HG03159 (cell line): ENCODE measurements around the gene PRKAG2.

Experiments
- ATAC-seq: cut with Tn5 transposase; IDR thresholded peaks from one replicate; pipeline ENCODE4 v1.9.1; 2021; ENCODE audit warnings: mild to moderate bottlenecking, moderate library complexity; ENCODE audit not compliant: unreplicated experiment

The PRKAG2 gene

GRCh38 chr7:151665368-151665767 lies 211.5 kb downstream of the PRKAG2 start:
- no peak for ATAC-seq

GRCh38 chr7:151664268-151664667 lies 212.6 kb downstream of the PRKAG2 start:
- ATAC-seq: no peak

GRCh38 chr7:151663382-151664100 lies 213.4 kb downstream of the PRKAG2 start:
- ATAC-seq: no peak

- ATAC-seq: no peak
Measured at GRCh38 chr7:151662251-151662826, 214.6 kb downstream of the PRKAG2 start.

- no peak for ATAC-seq
Measured at GRCh38 chr7:151661587-151661986, 215.3 kb downstream of the PRKAG2 start.

GRCh38 chr7:151660141-151660540 lies 216.8 kb downstream of the PRKAG2 start:
- no peak for ATAC-seq

- ATAC-seq: no peak
Measured at GRCh38 chr7:151659219-151659618, 217.7 kb downstream of the PRKAG2 start.

- ATAC-seq: no peak
Measured at GRCh38 chr7:151658778-151659177, 218.1 kb downstream of the PRKAG2 start.

- ATAC-seq: no peak
Measured at GRCh38 chr7:151657173-151657572, 219.7 kb downstream of the PRKAG2 start.

GRCh38 chr7:151655555-151655954 lies 221.4 kb downstream of the PRKAG2 start:
- ATAC-seq: no peak

GRCh38 chr7:151652111-151652510 lies 224.8 kb downstream of the PRKAG2 start:
- no peak for ATAC-seq

GRCh38 chr7:151650161-151650560 lies 226.8 kb downstream of the PRKAG2 start:
- no peak for ATAC-seq

- no peak for ATAC-seq
Measured at GRCh38 chr7:151648429-151648828, 228.5 kb downstream of the PRKAG2 start.

GRCh38 chr7:151647874-151648273 lies 229.0 kb downstream of the PRKAG2 start:
- no peak for ATAC-seq

- no peak for ATAC-seq
Measured at GRCh38 chr7:151647006-151647405, 229.9 kb downstream of the PRKAG2 start.

GRCh38 chr7:151645311-151645710 lies 231.6 kb downstream of the PRKAG2 start:
- no peak for ATAC-seq

- ATAC-seq: no peak
Measured at GRCh38 chr7:151644554-151644953, 232.4 kb downstream of the PRKAG2 start.

- no peak for ATAC-seq
Measured at GRCh38 chr7:151642746-151643145, 234.2 kb downstream of the PRKAG2 start.

- ATAC-seq: no peak
Measured at GRCh38 chr7:151641587-151641986, 235.3 kb downstream of the PRKAG2 start.

GRCh38 chr7:151637781-151638261 lies 239.1 kb downstream of the PRKAG2 start:
- no peak for ATAC-seq

- no peak for ATAC-seq
Measured at GRCh38 chr7:151634643-151635042, 242.3 kb downstream of the PRKAG2 start.

- ATAC-seq: no peak
Measured at GRCh38 chr7:151633516-151633812, 243.5 kb downstream of the PRKAG2 start.
